K562 (cell line): ENCODE data around the gene SCARB2. TPM values are rescaled to one million over a fixed set of nuclear protein-coding genes. Genes with fewer than 3 reads are reported as not detected.

Experiments
- ATAC-seq: fragments of 200-7000 bp; cut with Tn5 transposase; 3 replicates; pipeline ENCODE4 v1.9.1; 2020; ENCODE audit warnings: moderate library complexity
- BruUV-seq: library from RNA; stranded (reverse); fragments of 400-500 nt; replicated peaks from 2 replicates; lab custom pipeline; 2021; lab: Mats Ljungman, UMichigan
- CTCF ChIA-PET: fragments of 300-600 bp; formaldehyde crosslinking; extraction: SDS; loops from one replicate; lab custom pipeline; 2021; ENCODE audit warnings: low intra/inter-chr PET ratio; lab: Yijun Ruan, JAX
- POLR2A ChIA-PET: fragments of 300-600, 350-650 bp; sonication (Branson Sonifier 250); formaldehyde crosslinking; extraction: SDS; loops from one replicate; lab custom pipeline; 2021; ENCODE audit warnings: antibody characterized with exemption, inconsistent platforms; lab: Yijun Ruan, JAX
- DNase-seq, 4 experiments: peaks; one replicate each; pipeline versions ENCODE4 v3.0.0 to v3.0.0-alpha.2; 2011 to 2018; ENCODE audit warnings: low spot score in 3 of 4, mixed read lengths in 3 of 4; ENCODE audit errors: extremely low read depth in 1 of 4
- FAIRE-seq: peaks from 2 replicates; lab custom pipeline; 2011; peaks lifted over from hg19 to GRCh38; lab: Jason Lieb, UNC
- H2AFZ ChIP-seq: 2 replicates; pipeline ENCODE4 v1.6.0; 2011; ENCODE audit warnings: low read depth, low read length, control low read depth, inconsistent platforms
- H3K27ac ChIP-seq: fragments of 200-600 bp; 3 replicates; pipeline ENCODE4 v1.8.0; 2011; ENCODE audit warnings: low read depth, mild to moderate bottlenecking, control low read depth, inconsistent platforms, low read length, moderate library complexity, mixed read lengths; ENCODE audit errors: extremely low read depth
- H3K27me3 ChIP-seq, 2 experiments: fragments of 300-600 bp in 1 of 2; 2 replicates in 1 of 2; 3 replicates in 1 of 2; pipeline versions ENCODE4 v1.6.0 to v1.8.0; 2011; ENCODE audit warnings: inconsistent platforms in 2 of 2, low read length in 2 of 2, mild to moderate bottlenecking in 1 of 2, mixed read lengths in 1 of 2, moderate library complexity in 1 of 2; ENCODE audit not compliant: control insufficient read depth in 2 of 2, insufficient read depth in 2 of 2
- H3K36me3 ChIP-seq: fragments of 300-600 bp; 3 replicates; pipeline ENCODE4 v1.8.0; 2011; ENCODE audit warnings: mild to moderate bottlenecking, low read length, inconsistent platforms; ENCODE audit not compliant: control insufficient read depth, insufficient read depth
- H3K4me1 ChIP-seq, 2 experiments: fragments of 200-600 bp in 1 of 2; replicated peaks in 1 of 2; 2 replicates in 1 of 2; 3 replicates in 1 of 2; pipeline versions ENCODE4 v1.5.1 to v1.8.0; 2011; ENCODE audit warnings: inconsistent platforms in 2 of 2, low read length in 2 of 2, mild to moderate bottlenecking in 1 of 2, mixed read lengths in 1 of 2, moderate library complexity in 1 of 2; ENCODE audit not compliant: control insufficient read depth in 2 of 2, insufficient read depth in 2 of 2
- H3K4me2 ChIP-seq: 2 replicates; pipeline ENCODE4 v1.6.1; 2011; ENCODE audit warnings: low read length, control low read depth, inconsistent platforms, mixed read lengths; ENCODE audit not compliant: insufficient read depth
- H3K4me3 ChIP-seq: fragments of 200-600 bp; sonication (generic), shearing (Covaris generic); 2 replicates; pipeline ENCODE4 v1.5.1; 2016; ENCODE audit warnings: control low read depth, inconsistent platforms
- H3K79me2 ChIP-seq: fragments of 200-600 bp; 3 replicates; pipeline ENCODE4 v1.8.0; 2011; ENCODE audit warnings: low read length, inconsistent platforms; ENCODE audit not compliant: control insufficient read depth, insufficient read depth
- H3K9ac ChIP-seq, 2 experiments: 2 replicates each; pipeline versions ENCODE4 v1.6.0 to v1.6.1; 2011; ENCODE audit warnings: low read depth in 2 of 2, low read length in 2 of 2, control low read depth in 1 of 2, inconsistent platforms in 1 of 2, mild to moderate bottlenecking in 1 of 2, mixed read lengths in 1 of 2; ENCODE audit not compliant: insufficient read depth in 1 of 2
- H3K9me1 ChIP-seq: one replicate; pipeline ENCODE4 v1.6.0; 2011; ENCODE audit warnings: inconsistent platforms, mild to moderate bottlenecking, low read length, moderate library complexity; ENCODE audit not compliant: control insufficient read depth, insufficient read depth
- H3K9me3 ChIP-seq: replicated peaks from 2 replicates; pipeline ENCODE4 v1.5.1; 2011; ENCODE audit warnings: low read depth, low read length, inconsistent platforms; ENCODE audit not compliant: control insufficient read depth, insufficient read depth
- H4K20me1 ChIP-seq: replicated peaks from 2 replicates; pipeline ENCODE4 v1.6.1; 2011; ENCODE audit warnings: low read length, inconsistent platforms, mixed read lengths; ENCODE audit not compliant: control insufficient read depth, insufficient read depth
- CEBPB ChIP-seq: fragments of 450-650 bp; IDR thresholded peaks from 2 replicates; pipeline ENCODE4 v1.6.1; 2016; ENCODE audit warnings: missing genetic modification characterization, missing compliant biosample characterization
- CEBPG ChIP-seq, 3 experiments: fragments of 200-800 bp in 1 of 3; sonication (Bioruptor generic) in 1 of 3; sonication (generic) in 1 of 3; formaldehyde crosslinking in 1 of 3; IDR thresholded peaks in 2 of 3; conservative IDR thresholded peaks in 1 of 3; 2 replicates each; pipeline versions ENCODE4 v1.6.1 to v1.8.0; 2016 to 2022; ENCODE audit warnings: missing compliant biosample characterization in 2 of 3, missing genetic modification characterization in 2 of 3, mild to moderate bottlenecking in 1 of 3, missing genetic modification reagents in 1 of 3
- CLOCK ChIP-seq: fragments of 250-450 bp; sonication (Bioruptor Pico); IDR thresholded peaks from 2 replicates; pipeline ENCODE4 v1.4.0; 2020; ENCODE audit warnings: mild to moderate bottlenecking, moderate library complexity, borderline replicate concordance
- EZH2 ChIP-seq: IDR thresholded peaks from 2 replicates; pipeline ENCODE4 v1.6.1; 2012; ENCODE audit warnings: low read depth, mild to moderate bottlenecking, inconsistent platforms, low read length, borderline replicate concordance
- FOSL1 ChIP-seq: fragments of 200-800 bp; sonication (Bioruptor generic); conservative IDR thresholded peaks from 2 replicates; pipeline ENCODE4 v1.6.1; 2016; ENCODE audit warnings: missing genetic modification characterization, missing compliant biosample characterization
- GABPA ChIP-seq: fragments of 200-800 bp; sonication (Bioruptor generic); conservative IDR thresholded peaks from 2 replicates; pipeline ENCODE4 v1.6.1; 2016; ENCODE audit warnings: low read depth, missing genetic modification characterization, missing compliant biosample characterization
- HMGN3 ChIP-seq: IDR thresholded peaks from 2 replicates; pipeline ENCODE4 v1.6.1; 2011; ENCODE audit warnings: borderline replicate concordance, low read depth, mild to moderate bottlenecking, mixed read lengths, low read length; ENCODE audit not compliant: insufficient read length; ENCODE audit errors: extremely low read depth
- MYC ChIP-seq, 2 experiments: fragments of 250-450 bp in 1 of 2; sonication (Bioruptor Pico) in 1 of 2; IDR thresholded peaks; 2 replicates each; pipeline versions ENCODE4 v1.5.1 to v1.6.1; 2012 to 2021; ENCODE audit warnings: low read depth in 2 of 2, borderline replicate concordance in 1 of 2, improper control_type of control experiment in 1 of 2, low read length in 1 of 2, mild to moderate bottlenecking in 1 of 2, moderate library complexity in 1 of 2
- RBM15 ChIP-seq: fragments of 200-400 bp; formaldehyde crosslinking; IDR thresholded peaks from 2 replicates; pipeline ENCODE4 v1.6.1; 2018; ENCODE audit warnings: mild to moderate bottlenecking, low read length, moderate library complexity; ENCODE audit not compliant: insufficient read depth
- SP2 ChIP-seq: IDR thresholded peaks from 2 replicates; pipeline ENCODE4 v1.6.1; 2011; ENCODE audit warnings: mild to moderate bottlenecking, low read depth, low read length, moderate library complexity; ENCODE audit not compliant: poor library complexity, severe bottlenecking; ENCODE audit errors: extremely low read depth
- TEAD4 ChIP-seq, 2 experiments: sonication (generic) in 1 of 2; formaldehyde crosslinking in 1 of 2; IDR thresholded peaks; 2 replicates each; pipeline versions ENCODE4 v1.6.1 to v1.8.0; 2012 to 2022; ENCODE audit warnings: borderline replicate concordance in 1 of 2, inconsistent platforms in 1 of 2, low read length in 1 of 2, mild to moderate bottlenecking in 1 of 2, missing genetic modification reagents in 1 of 2
- THAP7 ChIP-seq: fragments of 250-450 bp; sonication (Bioruptor Pico); IDR thresholded peaks from 2 replicates; pipeline ENCODE4 v1.5.0; 2021
- TRIM25 ChIP-seq: fragments of 450-650 bp; IDR thresholded peaks from 2 replicates; pipeline ENCODE4 v1.7.0; 2016; ENCODE audit warnings: borderline replicate concordance
- ZC3H8 ChIP-seq: fragments of 450-650 bp; IDR thresholded peaks from 2 replicates; pipeline ENCODE4 v1.6.1; 2017
- ZNF445 ChIP-seq: fragments of 250-450 bp; sonication (Bioruptor Pico); IDR thresholded peaks from 2 replicates; pipeline ENCODE4 v1.4.0; 2020; ENCODE audit warnings: low read depth, mild to moderate bottlenecking, moderate library complexity
- in situ Hi-C: fragments of 300-500 bp; cut with MboI; formaldehyde crosslinking; loops from 4 replicates; pipeline ENCODE4 v1.15.0; 2018; ENCODE audit warnings: inconsistent platforms, mixed read lengths
- intact Hi-C: fragments of 100-400 bp; cut with micrococcal nuclease; formaldehyde crosslinking; loops from 2 replicates; pipeline ENCODE4 v1.14.2; 2022
- polyA plus RNA-seq, 8 experiments: library from polyadenylated mRNA; depleted of rRNA in 4 of 8; stranded (reverse) in 5 of 8; unstranded in 3 of 8; fragments of >200 nt; fragmentation: Nextera tagmentation in 2 of 8; fragmentation: Illumina TruSeq in 1 of 8; extraction: Ambion mirVana in 2 of 8; extraction: Trizol in 1 of 8; gene quantifications; 2 replicates each; pipeline versions ENCODE4 v1.2.1 to v1.2.3, GENCODE V29; 2011 to 2014; ENCODE audit warnings: inconsistent platforms in 1 of 8, missing spikeins in 1 of 8
- total RNA-seq, 7 experiments: library from RNA; depleted of rRNA in 6 of 7; stranded (reverse); fragments of >200 nt in 6 of 7; fragmentation: Illumina TruSeq in 2 of 7; extraction: Trizol in 2 of 7; gene quantifications; 2 replicates each; pipeline versions ENCODE4 v1.2.1 to v1.2.3, GENCODE V29; 2011 to 2021; ENCODE audit warnings: low replicate concordance in 1 of 7

SCARB2 gene
- total and polyA plus RNA-seq, 9 of the 15 experiments (the other 6 are each of a cell fraction or from before 2014, with no cell fraction given): 6.1 to 25.8 (median 17.8) TPM

GRCh38 chr4:76250962-76251361, 37.3 kb upstream of the SCARB2 start (continued):
- no peak for TF ChIP-seq HMGN3
- no peak for TF ChIP-seq RBM15
- no peak for TF ChIP-seq ZC3H8
- TF ChIP-seq EZH2: no peak

- H3K9ac ChIP-seq: no peak overlapping the region
- BruUV-seq: no TSS peak
- no peaks in the 10 kb centered on the region for H4K20me1 ChIP-seq
- peaks cover 0 to 5% of the 10 kb centered on the region in 2 experiments; a peak in 2 of 5 replicates for H3K4me1 ChIP-seq
- in situ Hi-C loops (no loop called here), intact Hi-C loops (loop anchor here (2.0 kb wide), 1 partner anchor 66 kb away; no protein-coding TSS in a partner anchor)
- no peak overlapping the region for H2AFZ ChIP-seq
- ChIA-PET CTCF (no interaction called here), POLR2A (no interaction called here)
- no peak overlapping the region for H3K27ac ChIP-seq
- H3K4me2 ChIP-seq: no peak overlapping the region
- H3K9me3 ChIP-seq: no peaks in the 10 kb centered on the region
- no peak overlapping the region for H3K4me3 ChIP-seq
- no peaks in the 10 kb centered on the region for H3K79me2 ChIP-seq
- no peaks in the 10 kb centered on the region for H3K9me1 ChIP-seq
- ATAC-seq (no peak), DNase-seq (no peak), FAIRE-seq (no peak)
- TF ChIP-seq THAP7 (CRISPR knock-in tag): no peak
- no peak for TF ChIP-seq FOSL1 (tag)
- TF ChIP-seq SP2: no peak
- TF ChIP-seq ZNF445 (CRISPR knock-in tag): no peak
- TF ChIP-seq CEBPB (tag): peak; percentile 59
- TF ChIP-seq CLOCK (CRISPR knock-in tag): no peak
- TF ChIP-seq CEBPG (CRISPR knock-in tag; IDR thresholded peaks at IDR 0.05): no peak
- TF ChIP-seq CEBPG (tag; conservative IDR thresholded peaks at IDR 0.05 in 1 of 2, IDR thresholded peaks at IDR 0.05 in 1 of 2): peak; percentile 42 to 80; a peak in 3 of 4 replicates
- TF ChIP-seq TEAD4 (IDR thresholded peaks at IDR 0.05; ENCODE audit: low read length): no peak
- TF ChIP-seq TEAD4 (CRISPR knock-in tag; IDR thresholded peaks at IDR 0.05; ENCODE audit: borderline replicate concordance): no peak
- TF ChIP-seq TRIM25: no peak
- TF ChIP-seq GABPA: no peak
- no peak for TF ChIP-seq MYC (IDR thresholded peaks at IDR 0.05; ENCODE audit: low read depth, low read length)
- TF ChIP-seq MYC (CRISPR knock-in tag; IDR thresholded peaks at IDR 0.05; ENCODE audit: borderline replicate concordance, low read depth): no peak
- H3K36me3 ChIP-seq: no peaks in the 10 kb centered on the region
- H3K27me3 ChIP-seq: no peaks in the 10 kb centered on the region
These were observed 33.2 kb upstream of the SCARB2 start for GRCh38 chr4:76246852-76247251.
